ENCODE measurements around the gene LHFPL3.

GRCh38 chr7:104805449-104806317, 477.3 kb downstream of the LHFPL3 start:
- no peak for TF ChIP-seq CTCF (conservative IDR thresholded peaks at IDR 0.05; ENCODE audit: low read depth, low read length)
- TF ChIP-seq EZH2 (IDR thresholded peaks at IDR 0.05; ENCODE audit: borderline replicate concordance, low read depth, low read length, poor library complexity, severe bottlenecking) = no peak

All from A673 (cell line).